Kidney (tissue), 14 donors: ENCODE results near the gene TREM1. TPM values are rescaled to one million over a fixed set of nuclear protein-coding genes. Genes with fewer than 3 reads are reported as not detected.
A peak's percentile ranks its signal among the peaks of the same experiment; 100 is the strongest.
"Not testable (repeated sequence)": the region's sequence is repeated elsewhere in the genome, so short reads cannot be mapped to it uniquely, and the experiment has no call there.

ENCODE experiments used
- DNase-seq, 5 donors: peaks; one replicate each; pipeline ENCODE4 v3.0.0-alpha.2; 2013 to 2020
- FAIRE-seq: peaks from 2 replicates; lab custom pipeline; 2012; peaks lifted over from hg19 to GRCh38; lab: Jason Lieb, UNC
- H3K27ac ChIP-seq, 2 donors: one replicate each; pipeline ENCODE4 v1.7.0; 2013; ENCODE audit warnings: low read depth in 2 of 2, low read length in 2 of 2, inconsistent platforms in 1 of 2
- H3K27me3 ChIP-seq: one replicate; pipeline ENCODE4 v1.7.1; 2013; ENCODE audit warnings: low read length, inconsistent platforms; ENCODE audit not compliant: control insufficient read depth, insufficient read depth
- H3K36me3 ChIP-seq, 3 donors: one replicate each; pipeline versions ENCODE4 v1.7.0 to v1.7.1; 2013; ENCODE audit warnings: low read length in 3 of 3, control low read depth in 1 of 3, inconsistent platforms in 1 of 3; ENCODE audit not compliant: insufficient read depth in 3 of 3, control insufficient read depth in 2 of 3
- H3K4me1 ChIP-seq, 3 donors: one replicate each; pipeline versions ENCODE4 v1.7.0 to v1.7.1; 2013; ENCODE audit warnings: low read length in 3 of 3, inconsistent platforms in 1 of 3, low read depth in 1 of 3; ENCODE audit not compliant: control insufficient read depth in 2 of 3, insufficient read depth in 2 of 3
- H3K4me3 ChIP-seq, 3 donors: one replicate each; pipeline versions ENCODE4 v1.7.0 to v1.8.1; 2013; ENCODE audit warnings: low read length in 3 of 3, control low read depth in 1 of 3, inconsistent platforms in 1 of 3
- H3K9ac ChIP-seq, 3 donors: one replicate each; pipeline versions ENCODE4 v1.7.0 to v1.7.1; 2013; ENCODE audit warnings: low read length in 3 of 3, control low read depth in 1 of 3, inconsistent platforms in 1 of 3
- H3K9me3 ChIP-seq, 3 donors: one replicate each; pipeline versions ENCODE4 v1.7.0 to v1.7.1; 2013; ENCODE audit warnings: low read length in 3 of 3, control low read depth in 1 of 3, inconsistent platforms in 1 of 3; ENCODE audit not compliant: control insufficient read depth in 2 of 3, insufficient read depth in 1 of 3
- CTCF ChIP-seq: IDR thresholded peaks from 3 replicates; pipeline ENCODE4 v1.5.1; 2012; ENCODE audit warnings: mild to moderate bottlenecking, moderate library complexity, borderline replicate concordance; ENCODE audit not compliant: insufficient read depth; ENCODE audit errors: extremely low read depth
- intact Hi-C: fragments of 100-400 bp; cut with DNase I; formaldehyde crosslinking; loops from one replicate; pipeline ENCODE4 v1.11.1; 2022
- polyA plus RNA-seq: library from polyadenylated mRNA; stranded (reverse); fragments of 350-450 nt; fragmentation: Illumina TruSeq; extraction: RNeasy Lipid Tissue Mini Kit (QIAGEN cat#74804); gene quantifications from one replicate; pipeline ENCODE4 v1.2.3, GENCODE V29; 2014; ENCODE audit warnings: low read depth, low replicate concordance; ENCODE audit not compliant: insufficient read depth
- total RNA-seq: library from RNA; stranded (reverse); fragmentation: NEBNext Ultra II Directional; extraction: Animal tissue kit (Norgen Biotek cat#: 25700); gene quantifications from one replicate; pipeline ENCODE4 v1.2.1, GENCODE V29; 2021
- donor health status: control.
- donor health status: control.
- donor health status: control.
- donor health status: control.
- donor health status: control.
- donor health status: DM: yes; HTN: yes; CAD: no.
- donor health status: Normal renal cell carcinoma (clear cell type).

TREM1 gene
- total and polyA plus RNA-seq, 2 donors from 2014 or later, result 1.4 TPM; not detected in 1

- TF ChIP-seq CTCF, result peak; percentile 51
- H3K36me3 ChIP-seq, result no peaks in the 10 kb centered on the region
- peak; percentile 70 for FAIRE-seq
- H3K4me3 ChIP-seq, result no peak overlapping the region
- DNase-seq, result peak in 4 of 5 donors; percentile 52 to 81 (median 67)
- no peak overlapping the region for H3K27ac ChIP-seq
- intact Hi-C loops, result no loop called here
- H3K27me3 ChIP-seq, result no peaks in the 10 kb centered on the region
- no peak overlapping the region for H3K9ac ChIP-seq
- no peaks in the 10 kb centered on the region for H3K4me1 ChIP-seq
- H3K9me3 ChIP-seq, result peaks cover 0 to 3% (median 0%) of the 10 kb centered on the region in 3 donors
Observed at GRCh38 chr6:41306187-41306854, 19.8 kb upstream of the TREM1 start.

- Histone ChIP-seq H3K4me1 (no peaks in the 10 kb centered on the region), H3K9me3 (peaks cover 0 to 3% (median 0%) of the 10 kb centered on the region in 3 donors), H3K27ac (no peak overlapping the region), H3K36me3 (no peaks in the 10 kb centered on the region), H3K9ac (no peak overlapping the region), H3K4me3 (no peak overlapping the region), H3K27me3 (no peaks in the 10 kb centered on the region)
- FAIRE-seq (no peak), DNase-seq (no peak)
- no peak for TF ChIP-seq CTCF
- intact Hi-C loops, result no loop called here
Observed at GRCh38 chr6:41302638-41303037, 16.2 kb upstream of the TREM1 start.

DNA sequence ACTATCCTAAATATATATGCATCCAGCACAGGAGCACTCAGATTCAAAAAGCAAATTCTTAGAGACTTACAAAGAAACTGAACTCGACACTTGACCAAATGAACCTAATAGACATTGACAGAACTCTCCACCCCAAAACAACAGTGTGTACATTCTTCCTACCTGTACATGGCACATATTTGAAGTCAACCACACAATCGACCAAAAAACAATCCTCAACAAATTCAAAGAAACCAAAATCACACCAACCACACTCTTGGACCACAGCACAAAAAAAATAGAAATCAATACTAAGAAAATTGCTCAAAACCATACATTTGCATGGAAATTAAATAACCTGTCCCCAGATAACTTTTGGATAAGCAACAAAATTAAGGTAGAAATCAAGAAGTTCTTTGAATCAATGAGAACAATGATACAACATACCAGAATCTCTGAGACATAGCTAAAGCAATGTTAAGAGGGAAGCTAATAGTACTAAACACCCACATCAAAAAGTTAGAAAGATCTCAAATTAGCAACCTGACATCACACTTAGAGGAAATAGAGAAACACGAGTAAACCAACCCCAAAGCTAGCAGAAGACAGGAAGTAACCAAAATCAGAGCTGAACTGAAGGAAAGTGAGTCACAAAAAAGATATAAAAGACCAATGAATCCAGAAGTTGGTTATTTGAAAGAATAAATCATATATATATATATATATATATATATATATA is 12.5 kb upstream of the TREM1 start:
- Histone ChIP-seq H3K36me3 (no peaks in the 10 kb centered on the region), H3K27ac (no peak overlapping the region), H3K4me1 (no peaks in the 10 kb centered on the region), H3K27me3 (no peaks in the 10 kb centered on the region), H3K9me3 (peaks cover 0 to 3% (median 0%) of the 10 kb centered on the region in 3 donors), H3K4me3 (no peak overlapping the region), H3K9ac (no peak overlapping the region)
- intact Hi-C loops, result no loop called here
- DNase-seq, result no peak
- no peak for TF ChIP-seq CTCF
- no peak for FAIRE-seq

DNA sequence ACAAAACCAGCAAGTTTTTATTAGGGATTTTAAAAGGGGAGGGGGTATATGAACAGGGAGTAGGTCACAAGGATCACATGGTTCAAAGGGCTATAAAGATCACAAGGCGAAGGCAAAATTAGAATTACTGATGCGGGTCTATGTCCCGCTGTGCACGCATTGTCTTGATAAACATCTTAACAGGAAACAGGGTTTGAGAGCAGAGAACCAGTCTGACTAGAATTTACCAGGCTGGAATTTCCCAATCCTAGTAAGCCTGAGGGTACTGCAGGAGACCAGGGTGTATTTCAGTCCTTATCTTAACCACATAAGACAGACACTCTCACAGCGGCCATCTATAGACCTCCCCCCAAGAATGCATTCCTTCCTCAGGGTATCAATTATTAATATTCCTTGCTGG is 10.8 kb upstream of the TREM1 start:
- H3K9ac ChIP-seq, H3K9me3 ChIP-seq, H3K4me3 ChIP-seq, H3K4me1 ChIP-seq, FAIRE-seq, H3K36me3 ChIP-seq, DNase-seq, H3K27me3 ChIP-seq, intact Hi-C loops, H3K27ac ChIP-seq: not testable (repeated sequence)
